HUES6 (cell line): ENCODE measurements around the gene SYT7.

Experiments
- H3K27ac ChIP-seq: 2 replicates; pipeline ENCODE4 v1.7.0; 2013; ENCODE audit warnings: low read depth, mild to moderate bottlenecking, low read length, inconsistent platforms
- H3K27me3 ChIP-seq: 2 replicates; pipeline ENCODE4 v1.6.1; 2013; ENCODE audit warnings: low read length; ENCODE audit not compliant: control insufficient read depth, insufficient read depth
- H3K36me3 ChIP-seq: 2 replicates; pipeline ENCODE4 v1.6.1; 2013; ENCODE audit warnings: low read length; ENCODE audit not compliant: control insufficient read depth, insufficient read depth
- H3K4me1 ChIP-seq: 2 replicates; pipeline ENCODE4 v1.6.1; 2013; ENCODE audit warnings: low read length; ENCODE audit not compliant: control insufficient read depth, insufficient read depth
- H3K4me3 ChIP-seq: 2 replicates; pipeline ENCODE4 v1.5.1; 2013; ENCODE audit warnings: low read depth, low read length
- H3K9ac ChIP-seq: one replicate; pipeline ENCODE4 v1.6.1; 2013; ENCODE audit warnings: mild to moderate bottlenecking, low read length
- H3K9me3 ChIP-seq: 2 replicates; pipeline ENCODE4 v1.6.1; 2013; ENCODE audit warnings: low read depth, low read length; ENCODE audit not compliant: control insufficient read depth, insufficient read depth

The SYT7 gene

GRCh38 chr11:61579676-61580270, 1.1 kb downstream of the SYT7 start:
- H3K27ac ChIP-seq, result no peak overlapping the region
- no peaks in the 10 kb centered on the region for H3K36me3 ChIP-seq
- H3K4me1 ChIP-seq, result peaks cover 24% of the 10 kb centered on the region
- no peak overlapping the region for H3K9ac ChIP-seq
- H3K4me3 ChIP-seq, result peak overlapping the region; percentile 64
- H3K27me3 ChIP-seq, result peaks cover 44% of the 10 kb centered on the region
- H3K9me3 ChIP-seq, result no peaks in the 10 kb centered on the region

DNA sequence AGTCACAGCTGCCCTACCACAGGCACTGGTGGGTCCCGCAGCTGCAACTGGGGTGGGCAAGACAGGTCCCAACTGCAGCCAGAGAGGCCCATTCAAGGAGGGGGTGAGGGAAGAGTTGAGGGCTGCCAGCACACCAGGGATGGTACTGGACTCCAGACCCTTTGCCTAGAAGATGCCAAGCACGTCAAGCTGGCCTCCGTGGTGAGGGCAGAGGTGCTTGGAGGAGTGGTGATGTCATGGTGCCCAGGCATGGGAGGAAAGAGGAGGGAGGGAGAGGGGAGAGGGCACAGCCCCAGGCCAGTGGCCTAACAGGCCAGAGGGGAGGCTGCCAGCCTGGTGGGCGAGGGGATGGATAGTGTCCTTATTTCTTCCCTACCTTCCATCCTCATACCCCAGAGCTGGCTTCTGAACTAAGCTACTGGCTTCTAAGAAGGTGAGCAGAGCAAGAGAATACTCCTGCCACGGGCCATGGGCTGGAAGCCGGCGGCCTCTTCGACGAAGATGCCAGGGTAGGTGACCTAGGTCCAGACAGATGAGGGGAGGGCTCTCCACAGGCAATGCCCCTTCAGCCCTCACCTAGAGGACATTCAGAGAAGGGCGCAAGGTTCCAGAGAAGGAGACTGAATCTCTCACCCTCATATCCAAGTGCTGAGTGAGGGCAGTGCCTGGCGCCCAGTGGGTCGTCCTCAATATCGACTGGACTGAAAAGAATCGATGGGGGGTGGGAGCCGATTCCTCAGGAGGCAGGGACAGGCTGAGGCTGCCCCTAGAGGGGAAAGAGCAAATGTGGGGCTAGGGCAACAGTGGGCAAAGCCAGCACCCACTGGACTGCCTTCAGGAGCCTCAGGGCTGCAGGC, 1.8 kb downstream of the SYT7 start:
- Histone ChIP-seq H3K4me1 (peaks cover 24% of the 10 kb centered on the region), H3K27me3 (peaks cover 44% of the 10 kb centered on the region), H3K4me3 (peak overlapping the region; percentile 64; the same call in 1 of the 2 replicates), H3K9me3 (no peaks in the 10 kb centered on the region), H3K27ac (no peak overlapping the region), H3K9ac (no peak overlapping the region), H3K36me3 (no peaks in the 10 kb centered on the region)

GRCh38 chr11:61577383-61578118, 3.3 kb downstream of the SYT7 start:
- H3K27me3 ChIP-seq, result peaks cover 36% of the 10 kb centered on the region
- no peak overlapping the region for H3K4me3 ChIP-seq
- no peaks in the 10 kb centered on the region for H3K36me3 ChIP-seq
- H3K9ac ChIP-seq, result no peak overlapping the region
- peaks cover 24% of the 10 kb centered on the region for H3K4me1 ChIP-seq
- H3K9me3 ChIP-seq, result no peaks in the 10 kb centered on the region
- H3K27ac ChIP-seq, result no peak overlapping the region

DNA sequence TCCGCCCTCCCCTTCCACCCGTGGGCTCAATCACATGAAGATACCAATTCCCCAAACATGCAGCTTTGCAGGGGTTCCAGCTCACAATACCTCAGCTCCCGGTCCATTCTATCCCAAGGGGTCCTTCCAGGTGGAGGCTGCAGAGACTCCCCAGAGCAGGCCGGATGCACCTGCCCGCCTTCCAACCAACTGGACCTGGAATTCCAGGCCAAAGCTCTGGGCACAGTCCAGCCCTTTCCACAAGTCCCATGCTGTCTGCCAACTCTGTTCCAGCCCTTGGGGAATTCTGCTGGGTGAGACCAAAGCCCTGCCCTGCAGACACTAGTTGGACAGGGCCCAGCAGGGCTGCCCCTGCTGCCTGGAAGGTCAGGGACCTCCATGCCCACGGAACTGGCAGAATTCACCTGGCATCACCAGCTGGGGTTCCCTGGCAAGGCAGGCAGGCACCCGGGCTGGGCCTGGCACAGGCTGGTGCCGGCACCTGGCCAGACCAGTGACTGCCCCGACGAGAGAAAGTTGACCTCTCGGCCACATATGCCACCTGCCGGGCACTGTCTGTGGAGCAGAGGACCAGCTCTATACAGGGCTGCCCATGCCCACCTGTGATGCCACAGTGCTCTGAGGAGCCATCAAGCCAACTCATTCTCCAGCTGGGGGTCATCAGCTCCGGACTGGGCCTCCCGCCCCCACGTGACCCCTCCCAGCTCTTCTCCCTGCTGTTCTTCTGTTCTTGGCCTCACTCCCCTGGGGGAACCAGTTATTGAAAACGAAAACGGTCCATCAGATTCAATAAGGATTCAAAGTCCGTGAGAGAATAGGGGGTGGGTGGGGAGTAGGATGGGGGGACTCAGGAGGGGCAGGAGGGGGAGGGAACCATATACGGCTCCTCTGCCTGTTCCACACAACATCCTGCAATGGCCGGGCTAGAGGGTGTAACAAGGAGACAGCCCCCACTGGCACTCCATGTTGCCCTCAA, 4.7 kb downstream of the SYT7 start:
- no peak overlapping the region for H3K27ac ChIP-seq
- peaks cover 20% of the 10 kb centered on the region for H3K4me1 ChIP-seq
- H3K9ac ChIP-seq, result no peak overlapping the region
- H3K27me3 ChIP-seq, result peaks cover 32% of the 10 kb centered on the region
- no peaks in the 10 kb centered on the region for H3K9me3 ChIP-seq
- H3K36me3 ChIP-seq, result no peaks in the 10 kb centered on the region
- no peak overlapping the region for H3K4me3 ChIP-seq

- Histone ChIP-seq H3K27ac (no peak overlapping the region), H3K27me3 (peaks cover 31% of the 10 kb centered on the region), H3K9me3 (no peaks in the 10 kb centered on the region), H3K36me3 (no peaks in the 10 kb centered on the region), H3K9ac (no peak overlapping the region), H3K4me1 (peaks cover 22% of the 10 kb centered on the region), H3K4me3 (no peak overlapping the region)
Measured at GRCh38 chr11:61574611-61575010, 6.3 kb downstream of the SYT7 start.

- Histone ChIP-seq H3K9ac (no peak overlapping the region), H3K36me3 (no peaks in the 10 kb centered on the region), H3K4me3 (no peak overlapping the region), H3K4me1 (peaks cover 22% of the 10 kb centered on the region), H3K27me3 (peaks cover 37% of the 10 kb centered on the region), H3K27ac (no peak overlapping the region), H3K9me3 (no peaks in the 10 kb centered on the region)
Measured at GRCh38 chr11:61572913-61573312, 8.0 kb downstream of the SYT7 start.

DNA sequence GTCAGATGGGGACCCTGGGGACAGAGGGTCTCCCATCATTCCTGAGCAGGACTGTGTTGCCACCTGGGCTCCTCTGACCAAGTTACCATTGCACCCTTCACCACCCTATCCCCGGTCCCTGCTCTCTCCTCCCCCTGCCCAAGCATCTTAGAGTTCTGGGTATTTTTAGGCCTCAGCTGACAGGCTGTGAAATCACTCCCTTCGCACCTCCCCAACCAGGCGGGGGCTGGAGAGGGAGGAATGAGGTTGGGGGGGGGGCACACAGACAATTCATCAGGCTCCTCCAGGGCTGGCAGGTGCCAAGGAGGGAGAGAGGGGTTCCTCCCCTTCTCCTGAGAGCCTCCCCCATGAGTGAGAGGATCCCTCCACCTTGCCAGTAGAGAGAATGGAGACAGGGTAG, 9.0 kb downstream of the SYT7 start:
- no peak overlapping the region for H3K9ac ChIP-seq
- H3K4me1 ChIP-seq, result peaks cover 14% of the 10 kb centered on the region
- no peak overlapping the region for H3K27ac ChIP-seq
- H3K27me3 ChIP-seq, result peaks cover 41% of the 10 kb centered on the region
- no peaks in the 10 kb centered on the region for H3K36me3 ChIP-seq
- H3K9me3 ChIP-seq, result no peaks in the 10 kb centered on the region
- H3K4me3 ChIP-seq, result no peak overlapping the region

DNA sequence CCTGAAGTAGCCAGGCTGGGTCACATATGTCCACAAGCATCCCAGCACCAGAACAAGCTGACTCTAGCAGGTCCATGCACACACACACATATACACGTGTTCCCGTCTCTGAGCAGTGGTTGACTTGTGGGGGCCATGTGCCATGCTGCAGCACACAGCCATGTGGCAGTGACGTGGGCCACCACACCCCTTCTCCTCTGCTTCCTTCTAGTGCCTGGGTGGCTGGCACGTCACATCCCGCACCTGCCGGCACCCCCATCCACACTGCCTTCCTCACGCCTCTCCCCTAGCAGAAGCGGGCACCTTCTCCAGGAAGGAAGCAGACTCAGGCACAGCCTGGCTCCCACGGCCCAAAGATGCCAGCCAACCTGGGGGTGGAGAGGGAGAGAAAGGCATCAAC, 9.5 kb downstream of the SYT7 start:
- Histone ChIP-seq H3K4me1 (peaks cover 13% of the 10 kb centered on the region; the same call in 1 of the 2 replicates), H3K9ac (no peak overlapping the region), H3K4me3 (no peak overlapping the region), H3K36me3 (no peaks in the 10 kb centered on the region), H3K9me3 (no peaks in the 10 kb centered on the region), H3K27ac (no peak overlapping the region), H3K27me3 (peaks cover 41% of the 10 kb centered on the region)

DNA sequence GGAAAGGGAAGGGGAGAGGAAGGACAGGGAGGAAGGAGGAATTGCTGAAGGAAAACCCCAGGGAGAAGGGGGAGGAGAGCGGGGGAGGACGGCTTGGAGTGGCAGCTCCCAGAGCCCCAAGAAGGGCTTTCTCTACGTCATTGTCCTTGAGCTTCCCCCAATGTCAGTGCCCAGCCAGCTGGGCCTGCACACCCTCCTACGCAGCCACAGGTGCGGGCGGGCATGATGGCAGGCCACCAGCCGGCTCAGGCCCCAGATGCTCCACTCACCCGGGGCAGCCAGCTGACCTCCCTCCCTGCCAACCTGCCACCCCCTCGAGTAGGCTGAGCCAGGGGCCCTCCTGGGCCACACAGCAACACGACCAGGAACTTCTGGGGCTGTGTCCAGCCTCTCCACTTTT, 11.2 kb downstream of the SYT7 start:
- H3K9ac ChIP-seq, result no peak overlapping the region
- no peaks in the 10 kb centered on the region for H3K36me3 ChIP-seq
- no peaks in the 10 kb centered on the region for H3K9me3 ChIP-seq
- H3K4me1 ChIP-seq, result peaks cover 16% of the 10 kb centered on the region; the same call in 1 of the 2 replicates
- no peak overlapping the region for H3K4me3 ChIP-seq
- H3K27ac ChIP-seq, result no peak overlapping the region
- H3K27me3 ChIP-seq, result peaks cover 47% of the 10 kb centered on the region

- no peak overlapping the region for H3K9ac ChIP-seq
- no peaks in the 10 kb centered on the region for H3K36me3 ChIP-seq
- no peak overlapping the region for H3K27ac ChIP-seq
- no peaks in the 10 kb centered on the region for H3K9me3 ChIP-seq
- peaks cover 16% of the 10 kb centered on the region; the same call in 1 of the 2 replicates for H3K4me1 ChIP-seq
- H3K4me3 ChIP-seq, result no peak overlapping the region
- peaks cover 54% of the 10 kb centered on the region for H3K27me3 ChIP-seq
Measured at GRCh38 chr11:61569018-61569417, 11.9 kb downstream of the SYT7 start.
